Stimulated activated CD4-positive, alpha-beta T cell treated with anti-CD3 and anti-CD28 coated beads, Interleukin-1b, Interleukin-23, amount 100 ng/mL, for 4 hours (primary cell): ENCODE measurements around the gene TMPRSS2.

Experiments
- DNase-seq, 2 donors: peaks; one replicate each; pipeline ENCODE4 v3.0.0-alpha.2; 2020; ENCODE audit warnings: low read depth in 2 of 2

TMPRSS2 gene

GRCh38 chr21:41509733-41510132, 1.8 kb upstream of the TMPRSS2 start:
- no peak for DNase-seq

DNA sequence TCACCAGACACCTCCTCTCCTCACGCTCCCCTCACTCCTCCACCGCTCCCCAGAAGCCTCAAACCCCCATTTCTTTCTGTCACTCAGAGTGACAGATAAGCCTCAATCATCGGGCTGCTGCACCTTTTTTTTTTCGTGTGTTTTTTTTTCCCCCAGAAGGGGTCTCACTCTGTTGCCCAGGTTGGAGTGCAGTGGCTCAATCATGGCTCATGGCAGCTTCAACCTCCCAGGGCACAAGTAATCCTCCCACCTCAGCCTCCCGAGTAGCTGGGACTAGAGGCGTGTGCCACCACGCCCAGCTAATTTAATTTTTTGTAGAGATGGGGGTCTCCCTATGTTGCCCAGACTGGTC, 1.2 kb upstream of the TMPRSS2 start:
- DNase-seq = no peak

- DNase-seq = no peak
Observed at GRCh38 chr21:41508415-41509144, 622 bp upstream of the TMPRSS2 start.

DNA sequence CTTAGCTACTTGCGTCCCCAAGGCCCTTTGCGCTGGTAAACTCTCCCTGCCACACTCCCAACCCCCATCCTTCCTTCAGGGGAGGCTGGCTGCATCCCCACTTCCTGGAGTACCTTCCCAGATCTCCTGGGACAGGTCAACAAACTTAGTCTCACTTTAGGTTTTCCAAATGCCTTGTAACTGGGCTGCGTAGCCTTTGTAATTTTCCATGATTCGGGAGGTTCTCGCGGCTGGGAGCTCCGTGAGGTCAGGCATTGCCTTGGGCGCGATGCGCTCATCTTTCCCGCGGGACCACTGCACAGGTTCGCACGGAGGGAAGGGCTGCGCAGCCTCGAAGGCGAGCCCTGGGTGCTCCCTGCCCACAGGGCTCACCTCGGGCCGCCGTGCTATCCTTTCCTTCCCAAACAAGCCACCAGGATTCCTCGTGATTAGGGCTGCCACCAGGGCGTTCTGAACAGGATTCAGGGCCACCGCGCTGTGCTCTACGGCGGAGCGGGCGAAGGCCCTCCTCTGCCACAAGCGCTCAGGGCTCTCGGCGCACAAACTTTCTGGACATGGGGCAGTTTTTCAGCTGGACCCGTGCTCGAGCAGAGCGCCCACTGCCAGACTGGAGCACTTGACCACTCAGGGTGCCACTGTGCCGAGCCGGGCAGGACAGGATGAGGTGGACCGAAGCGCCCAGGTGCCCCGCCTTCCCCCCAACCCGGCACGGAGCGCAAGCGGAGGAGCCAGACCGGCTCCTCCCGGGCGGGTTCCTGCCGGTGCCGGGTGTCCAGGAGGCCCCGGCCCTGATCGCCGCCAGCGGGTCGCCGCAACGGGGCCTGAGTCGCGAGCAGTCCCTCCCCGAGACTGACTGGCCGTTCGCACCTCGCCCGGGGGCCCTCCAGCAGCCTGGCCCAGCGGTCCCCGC, 1.1 kb downstream of the TMPRSS2 start:
- DNase-seq = no peak

DNA sequence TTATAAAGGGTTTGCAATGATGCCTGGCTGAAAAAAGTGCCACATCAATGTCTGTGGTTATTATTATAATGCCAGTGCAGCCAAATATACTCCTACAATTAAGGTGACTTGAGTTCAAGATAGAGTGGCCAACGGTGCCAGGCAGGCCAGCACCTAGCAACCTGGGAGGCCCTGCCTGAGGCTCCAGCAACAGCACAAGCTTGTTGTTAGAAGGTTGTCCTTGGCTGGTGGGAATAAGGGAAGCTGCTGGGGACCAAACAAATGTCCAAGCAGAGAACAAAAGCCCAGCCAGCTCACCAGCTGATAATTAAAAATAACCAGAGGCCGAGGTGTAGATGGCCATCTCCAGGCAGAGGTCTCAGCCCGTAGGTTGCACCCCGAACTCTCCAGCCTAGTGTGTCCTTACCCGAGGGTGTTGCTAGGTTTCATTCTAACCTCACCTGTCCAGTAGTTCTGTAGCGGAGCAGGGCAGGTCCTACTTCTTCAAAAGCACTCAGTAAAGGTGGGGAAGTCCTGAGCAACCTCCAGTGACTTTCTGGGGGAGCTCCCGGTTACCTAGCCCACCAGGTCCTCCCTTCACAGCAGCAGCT, 1.9 kb downstream of the TMPRSS2 start:
- DNase-seq = no peak

DNA sequence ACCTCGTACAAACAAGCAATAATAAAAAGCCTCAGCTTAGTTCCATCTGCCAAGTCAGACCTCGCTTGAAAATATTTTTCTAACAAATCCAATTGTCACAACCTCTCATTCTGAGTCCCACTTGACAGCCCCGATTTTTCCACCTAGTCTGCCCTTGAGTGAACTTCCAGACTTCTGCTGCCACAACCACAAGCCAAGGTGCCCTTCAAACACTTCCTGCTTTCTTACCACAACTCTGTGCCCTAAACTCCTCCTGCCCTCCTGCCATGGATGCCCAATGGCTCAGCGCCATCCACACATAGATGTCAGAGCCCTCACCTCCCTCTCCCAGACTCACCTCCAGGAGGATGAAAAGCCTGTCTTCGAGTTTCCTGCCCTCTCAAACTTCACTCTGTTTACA, 3.9 kb downstream of the TMPRSS2 start:
- no peak for DNase-seq

DNA sequence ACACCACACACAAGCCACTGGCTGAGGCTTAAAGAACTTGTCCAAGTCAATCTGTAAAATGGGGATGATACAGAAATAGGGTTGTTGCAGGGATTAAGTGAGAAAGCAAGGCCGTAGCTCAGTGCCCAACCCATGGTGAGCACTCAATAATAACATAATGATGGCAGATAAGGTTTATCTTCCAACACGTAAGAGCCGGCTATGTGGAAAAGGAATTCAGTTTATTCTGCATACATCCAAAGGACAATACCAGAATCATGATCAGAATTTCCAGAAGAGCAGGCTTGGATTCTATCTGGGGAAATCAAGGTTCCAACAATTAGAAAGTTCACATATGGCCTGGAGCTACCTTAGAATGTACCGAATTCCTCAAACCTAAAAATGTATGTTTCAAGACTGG, 4.6 kb downstream of the TMPRSS2 start:
- no peak for DNase-seq

- DNase-seq = no peak
Observed at GRCh38 chr21:41501919-41502318, 6.0 kb downstream of the TMPRSS2 start.

GRCh38 chr21:41500931-41501381, 7.0 kb downstream of the TMPRSS2 start:
- DNase-seq = no peak

DNA sequence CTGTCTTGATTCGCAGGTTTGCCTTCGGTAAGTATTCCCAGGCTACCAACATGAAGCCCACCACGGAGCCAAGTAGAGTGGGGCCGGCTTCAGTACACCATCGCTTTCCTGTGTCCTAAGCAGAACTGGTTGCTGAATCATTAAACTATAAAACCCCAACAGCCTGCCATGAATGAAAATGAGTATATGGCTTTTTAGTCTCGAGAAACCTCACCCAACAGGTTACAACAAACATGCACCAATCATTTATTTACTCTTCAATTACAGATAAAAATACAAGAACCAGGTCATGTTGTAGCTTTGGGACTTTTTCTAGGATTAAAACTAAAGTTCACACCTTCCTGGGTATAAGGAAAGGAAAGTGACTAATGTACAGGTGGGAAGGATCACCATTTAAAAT, 7.6 kb downstream of the TMPRSS2 start:
- DNase-seq = no peak

GRCh38 chr21:41499920-41500319, 8.0 kb downstream of the TMPRSS2 start:
- no peak for DNase-seq

GRCh38 chr21:41497788-41498187, 10.2 kb downstream of the TMPRSS2 start:
- no peak for DNase-seq

- no peak for DNase-seq
Observed at GRCh38 chr21:41497008-41497407, 10.9 kb downstream of the TMPRSS2 start.

GRCh38 chr21:41494242-41494641, 13.7 kb downstream of the TMPRSS2 start:
- no peak for DNase-seq

GRCh38 chr21:41491412-41491811, 16.5 kb downstream of the TMPRSS2 start:
- no peak for DNase-seq

GRCh38 chr21:41490330-41490729, 17.6 kb downstream of the TMPRSS2 start:
- no peak for DNase-seq

GRCh38 chr21:41489329-41489728, 18.6 kb downstream of the TMPRSS2 start:
- DNase-seq = no peak

GRCh38 chr21:41488080-41488479, 19.9 kb downstream of the TMPRSS2 start:
- no peak for DNase-seq

- DNase-seq = no peak
Observed at GRCh38 chr21:41487082-41487481, 20.9 kb downstream of the TMPRSS2 start.

GRCh38 chr21:41483973-41484372, 24.0 kb downstream of the TMPRSS2 start:
- DNase-seq = no peak

DNA sequence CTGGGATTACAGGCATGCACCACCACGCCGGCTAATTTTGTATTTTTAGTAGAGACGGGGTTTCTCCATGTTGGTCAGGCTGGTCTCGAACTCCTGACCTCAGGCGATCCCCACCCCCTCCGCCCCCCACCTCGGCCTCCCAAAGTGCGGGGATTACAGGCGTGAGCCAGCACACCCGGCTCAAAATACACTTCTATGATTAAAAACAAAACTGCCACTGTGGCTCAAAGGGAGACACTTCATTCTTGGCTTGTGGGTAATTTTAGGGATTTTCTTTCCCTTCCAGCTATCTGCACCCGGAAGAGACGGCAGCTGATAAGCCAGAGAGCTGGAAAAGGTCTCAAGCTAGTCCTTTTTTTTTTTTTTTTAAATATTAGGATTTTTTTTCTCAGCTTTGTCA, 24.5 kb downstream of the TMPRSS2 start:
- DNase-seq = no peak

- no peak for DNase-seq
Observed at GRCh38 chr21:41482980-41483379, 25.0 kb downstream of the TMPRSS2 start.

DNA sequence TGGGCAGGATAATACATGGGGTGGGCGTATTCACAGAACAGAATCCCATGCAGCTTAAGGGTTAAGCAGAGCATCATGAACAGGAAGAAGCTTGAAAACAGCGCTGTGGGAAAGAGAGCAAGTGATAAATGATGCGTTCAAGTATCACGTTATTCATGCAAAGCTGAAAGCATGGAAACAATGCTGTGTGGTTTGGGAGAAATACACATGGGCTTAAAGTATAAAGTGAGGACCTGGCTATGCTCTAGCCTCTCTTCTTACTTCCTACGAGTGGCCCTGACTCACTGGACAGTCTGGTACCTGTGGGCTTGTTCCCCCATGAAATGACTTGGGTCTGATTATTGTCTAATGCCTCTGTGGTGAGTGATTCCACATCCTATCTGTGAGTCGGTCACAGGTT, 25.7 kb downstream of the TMPRSS2 start:
- no peak for DNase-seq
